ENCODE results near the gene MPO.

- no peak for TF ChIP-seq CTCF (IDR thresholded peaks at IDR 0.05)
- no peak for TF ChIP-seq POLR2A (IDR thresholded peaks at IDR 0.05)
Measured at GRCh38 chr17:58263773-58264172, 17.0 kb downstream of the MPO start.

Data from Peyer's patch (tissue), 4 donors.